ENCODE measurements around the gene HS6ST3. TPM values are rescaled to one million over a fixed set of nuclear protein-coding genes. Genes with fewer than 3 reads are reported as not detected.

Gene HS6ST3
- total and polyA plus RNA-seq, 8 donors: 0.65 to 3.4 (median 1.8) TPM

DNA sequence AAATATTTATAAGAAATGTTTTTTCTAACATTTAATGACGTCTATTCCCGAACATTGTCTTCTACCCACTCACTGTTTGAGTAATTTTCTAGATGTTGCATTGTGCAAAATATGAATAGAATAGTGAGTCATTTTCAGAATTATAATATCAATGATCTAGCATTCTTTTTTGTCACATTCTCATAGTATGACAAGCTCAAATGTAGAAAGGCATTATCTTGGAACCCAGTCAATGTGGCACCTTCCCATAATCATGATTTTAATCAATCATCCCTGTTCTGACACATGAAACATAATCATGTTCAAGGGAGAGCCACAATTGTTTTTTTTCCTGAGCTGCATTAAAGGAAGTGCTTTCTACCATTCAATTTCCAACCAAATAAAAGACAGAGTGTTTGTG lies 638.6 kb downstream of the HS6ST3 start:
- intact Hi-C loops (cut with DNase I): no loop called here
- no peak for FAIRE-seq
- Histone ChIP-seq H3K9me3 (no peaks in the 10 kb centered on the region), H3K27ac (no peak overlapping the region), H3K36me3 (no peaks in the 10 kb centered on the region), H3K27me3 (no peaks in the 10 kb centered on the region), H3K4me3 (no peak overlapping the region), H3K4me1 (no peaks in the 10 kb centered on the region)
- TF ChIP-seq CTCF (IDR thresholded peaks at IDR 0.05): no peak
- ATAC-seq: no peak
- 64 to 72% methylated on average over 2 of the region's 2 CpGs for WGBS, 2 donors
- DNase-seq: no peak

- Histone ChIP-seq H3K4me3 (no peak overlapping the region), H3K36me3 (no peaks in the 10 kb centered on the region), H3K4me1 (no peaks in the 10 kb centered on the region), H3K9me3 (no peaks in the 10 kb centered on the region), H3K27me3 (no peaks in the 10 kb centered on the region), H3K27ac (no peak overlapping the region)
- FAIRE-seq: no peak
- no peak for DNase-seq
- intact Hi-C loops (cut with DNase I): no loop called here
- ATAC-seq: no peak
- TF ChIP-seq CTCF (IDR thresholded peaks at IDR 0.05): no peak
- WGBS, 2 donors: 81 to 82% methylated on average over 5 of the region's 5 CpGs
These were observed 640.8 kb downstream of the HS6ST3 start for GRCh38 chr13:96730676-96731075.

GRCh38 chr13:96734499-96734898 lies 644.6 kb downstream of the HS6ST3 start:
- WGBS, 2 donors: 86 to 90% methylated on average over 4 of the region's 4 CpGs
- ATAC-seq (no peak), DNase-seq (no peak), FAIRE-seq (no peak)
- H3K9me3 ChIP-seq: no peaks in the 10 kb centered on the region
- no peak for TF ChIP-seq CTCF (IDR thresholded peaks at IDR 0.05)
- no peaks in the 10 kb centered on the region for H3K27me3 ChIP-seq
- no peaks in the 10 kb centered on the region for H3K36me3 ChIP-seq
- H3K27ac ChIP-seq: no peak overlapping the region
- no peaks in the 10 kb centered on the region for H3K4me1 ChIP-seq
- intact Hi-C loops (cut with DNase I): no loop called here
- H3K4me3 ChIP-seq: no peak overlapping the region

DNA sequence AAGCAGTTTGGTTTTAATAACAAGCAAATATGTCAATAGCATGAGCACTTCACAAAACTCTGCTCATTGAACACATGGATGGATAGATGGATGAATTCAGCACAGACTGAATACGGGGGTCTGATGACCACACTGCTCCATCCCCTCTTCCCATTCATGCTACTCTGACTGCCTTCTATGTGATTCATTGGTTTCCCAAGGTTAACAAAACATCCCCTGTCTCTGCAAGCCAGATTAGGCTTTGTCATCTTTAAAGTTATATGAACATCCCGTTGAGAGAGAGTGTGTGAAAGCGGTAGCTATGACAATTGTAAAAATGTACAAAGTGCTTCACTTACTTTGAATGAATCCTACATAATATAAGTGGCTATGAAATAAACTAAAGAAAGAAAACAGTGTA lies 651.9 kb downstream of the HS6ST3 start:
- Histone ChIP-seq H3K9me3 (no peaks in the 10 kb centered on the region), H3K4me3 (no peak overlapping the region), H3K27me3 (no peaks in the 10 kb centered on the region), H3K4me1 (no peaks in the 10 kb centered on the region), H3K36me3 (no peaks in the 10 kb centered on the region), H3K27ac (no peak overlapping the region)
- WGBS, 2 donors: 82% methylated on average over 3 of the region's 3 CpGs
- no peak for TF ChIP-seq CTCF (IDR thresholded peaks at IDR 0.05)
- intact Hi-C loops (cut with DNase I): no loop called here
- no peak for FAIRE-seq
- no peak for ATAC-seq
- DNase-seq: no peak

GRCh38 chr13:96743296-96744089 lies 653.6 kb downstream of the HS6ST3 start:
- H3K27me3 ChIP-seq: no peaks in the 10 kb centered on the region
- no peak overlapping the region for H3K4me3 ChIP-seq
- TF ChIP-seq CTCF (IDR thresholded peaks at IDR 0.05): no peak
- ATAC-seq: no peak
- H3K27ac ChIP-seq: no peak overlapping the region
- DNase-seq: no peak
- 74 to 77% methylated on average over 3 of the region's 3 CpGs for WGBS, 2 donors
- H3K36me3 ChIP-seq: no peaks in the 10 kb centered on the region
- no peak for FAIRE-seq
- H3K9me3 ChIP-seq: no peaks in the 10 kb centered on the region
- intact Hi-C loops (cut with DNase I): no loop called here
- no peaks in the 10 kb centered on the region for H3K4me1 ChIP-seq
